NT2/D1 (cell line): ENCODE results near the gene TET1.

Experiments used
- SUZ12 ChIP-seq: IDR thresholded peaks from 2 replicates; pipeline ENCODE4 v1.6.1; 2011; ENCODE audit not compliant: insufficient read length, insufficient read depth; ENCODE audit errors: extremely low read depth
- ZNF274 ChIP-seq: IDR thresholded peaks from 2 replicates; pipeline ENCODE4 v1.6.1; 2011; ENCODE audit warnings: mild to moderate bottlenecking, low read depth, low read length

DNA sequence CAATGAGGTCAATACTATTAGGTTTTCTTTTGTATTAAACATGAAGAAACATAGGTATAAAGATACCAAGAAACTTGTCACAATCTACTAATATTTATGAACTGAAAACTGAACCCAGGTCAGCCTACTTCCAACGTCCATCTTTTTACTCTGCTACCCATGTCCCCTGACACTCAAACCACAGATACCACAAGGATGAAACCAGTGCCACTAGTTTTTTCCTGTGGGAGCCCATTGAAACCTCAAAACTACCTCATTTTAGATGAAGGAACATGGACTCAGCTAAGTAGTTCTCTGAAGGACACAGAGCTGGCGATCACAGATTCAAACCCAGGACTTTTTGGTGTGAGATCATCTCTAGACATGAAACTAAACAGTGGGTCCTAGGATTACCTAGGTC lies 6.8 kb downstream of the TET1 start:
- no peak for TF ChIP-seq SUZ12
- TF ChIP-seq ZNF274, result no peak
